Stomach (tissue), 9 donors: ENCODE results near the gene ZBTB46. TPM values are rescaled to one million over a fixed set of nuclear protein-coding genes. Genes with fewer than 3 reads are reported as not detected.

ENCODE experiments used
- DNase-seq, 2 donors: peaks; one replicate each; pipeline versions ENCODE4 v3.0.0 to v3.0.0-alpha.2; 2013 to 2019
- H3K27ac ChIP-seq, 5 donors: fragments of 200-600 bp in 4 of 5; sonication (generic) in 4 of 5; one replicate each; pipeline ENCODE4 v1.5.1; 2013 to 2019; ENCODE audit warnings: mild to moderate bottlenecking in 1 of 5, moderate library complexity in 1 of 5
- H3K27me3 ChIP-seq, 3 donors: fragments of 200-600 bp; sonication (generic); one replicate each; pipeline ENCODE4 v1.5.1; 2017 to 2019; ENCODE audit warnings: mixed run types in 1 of 3
- H3K36me3 ChIP-seq, 4 donors: fragments of 200-600 bp; sonication (generic); 1 replicate in 3 of 4; 2 replicates in 1 of 4; pipeline ENCODE4 v1.5.1; 2016 to 2019
- H3K4me1 ChIP-seq, 4 donors: fragments of 200-600 bp; sonication (generic); one replicate each; pipeline ENCODE4 v1.5.1; 2016 to 2019
- H3K4me3 ChIP-seq, 4 donors: fragments of 200-600 bp; sonication (generic) in 3 of 4; one replicate each; pipeline ENCODE4 v1.5.1; 2016 to 2019; ENCODE audit warnings: mild to moderate bottlenecking in 1 of 4
- H3K9me3 ChIP-seq, 4 donors: fragments of 200-600 bp; sonication (generic); one replicate each; pipeline ENCODE4 v1.5.1; 2016 to 2019
- EP300 ChIP-seq: sonication (generic); formaldehyde crosslinking; IDR thresholded peaks from one replicate; pipeline ENCODE4 v1.6.1; 2017; ENCODE audit warnings: antibody characterized with exemption
- POLR2A ChIP-seq, 4 donors: fragments of 450-650 bp; IDR thresholded peaks; one replicate each; pipeline ENCODE4 v1.6.1; 2016; ENCODE audit warnings: antibody characterized with exemption in 4 of 4, control low read depth in 2 of 4, mild to moderate bottlenecking in 1 of 4, moderate library complexity in 1 of 4
- POLR2AphosphoS5 ChIP-seq, 3 donors: sonication (generic); formaldehyde crosslinking; IDR thresholded peaks; one replicate each; pipeline ENCODE4 v1.6.1; 2016; ENCODE audit warnings: antibody characterized with exemption in 3 of 3
- WGBS, 5 donors: extraction: QIAGEN DNeasy Blood & Tissue Kit in 3 of 5; methylation state at CpG; one replicate each; pipeline versions ENCODE4 v1.1.5 to v1.1.7; 2013 to 2018; 5-methylcytosine and 5-hydroxymethylcytosine counted together
- intact Hi-C: fragments of 100-400 bp; cut with DNase I; formaldehyde crosslinking; loops from one replicate; pipeline ENCODE4 v1.15.1; 2023; ENCODE audit warnings: low total_unique reads
- polyA plus RNA-seq, 3 donors: library from polyadenylated mRNA; stranded (reverse); fragments of 200-250 nt; gene quantifications; one replicate each; pipeline ENCODE4 v1.2.3, GENCODE V29; 2013
- total RNA-seq, 5 donors: library from RNA; depleted of rRNA; stranded (reverse); fragments of >200 nt; gene quantifications; one replicate each; pipeline versions ENCODE4 v1.1.0 to v1.2.3, GENCODE V29; 2014 to 2016
- TF ChIP-seq, protein P1 (sequence below), 7 experiments: fragments of 450-650 bp in 4 of 7; fragments of 200-600 bp in 3 of 7; sonication (generic) in 3 of 7; IDR thresholded peaks; one replicate each; pipeline ENCODE4 v1.5.1; 2016 to 2019; ENCODE audit warnings: antibody characterized with exemption in 7 of 7, control low read depth in 2 of 7, mild to moderate bottlenecking in 1 of 7
- donor health status: healthy with polysubstance abuse.
- donor health status: Bipolar disorder and iron deficiency.
- donor health status: healthy.

ZBTB46 gene
- total and polyA plus RNA-seq, 8 donors, result 0.58 to 13.4 (median 2.5) TPM

DNA sequence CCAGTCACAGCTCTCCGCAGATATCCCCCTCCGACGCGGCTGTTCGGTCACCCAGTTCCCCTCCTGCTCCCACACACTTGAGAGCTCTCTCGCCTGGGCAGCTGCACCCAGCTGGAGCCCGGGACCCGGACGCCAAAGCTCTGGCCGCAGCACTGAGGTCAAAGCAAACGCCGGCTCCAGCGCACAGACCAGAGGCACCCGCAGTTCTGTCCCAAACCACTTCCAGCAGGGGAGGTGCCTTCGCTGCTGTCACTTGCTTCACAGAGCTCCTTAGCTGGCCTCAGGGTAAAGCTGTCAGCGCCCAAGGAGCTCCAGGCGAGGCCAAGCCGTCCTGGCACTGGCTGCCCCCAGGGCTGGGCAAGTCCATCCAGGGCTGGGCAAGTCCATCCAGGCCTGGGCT lies 63.6 kb downstream of the ZBTB46 start:
- H3K27ac ChIP-seq, result no peak overlapping the region
- TF ChIP-seq POLR2A (IDR thresholded peaks at IDR 0.05) (no peak), POLR2AphosphoS5 (IDR thresholded peaks at IDR 0.05) (no peak)
- TF ChIP-seq, protein P1, sequence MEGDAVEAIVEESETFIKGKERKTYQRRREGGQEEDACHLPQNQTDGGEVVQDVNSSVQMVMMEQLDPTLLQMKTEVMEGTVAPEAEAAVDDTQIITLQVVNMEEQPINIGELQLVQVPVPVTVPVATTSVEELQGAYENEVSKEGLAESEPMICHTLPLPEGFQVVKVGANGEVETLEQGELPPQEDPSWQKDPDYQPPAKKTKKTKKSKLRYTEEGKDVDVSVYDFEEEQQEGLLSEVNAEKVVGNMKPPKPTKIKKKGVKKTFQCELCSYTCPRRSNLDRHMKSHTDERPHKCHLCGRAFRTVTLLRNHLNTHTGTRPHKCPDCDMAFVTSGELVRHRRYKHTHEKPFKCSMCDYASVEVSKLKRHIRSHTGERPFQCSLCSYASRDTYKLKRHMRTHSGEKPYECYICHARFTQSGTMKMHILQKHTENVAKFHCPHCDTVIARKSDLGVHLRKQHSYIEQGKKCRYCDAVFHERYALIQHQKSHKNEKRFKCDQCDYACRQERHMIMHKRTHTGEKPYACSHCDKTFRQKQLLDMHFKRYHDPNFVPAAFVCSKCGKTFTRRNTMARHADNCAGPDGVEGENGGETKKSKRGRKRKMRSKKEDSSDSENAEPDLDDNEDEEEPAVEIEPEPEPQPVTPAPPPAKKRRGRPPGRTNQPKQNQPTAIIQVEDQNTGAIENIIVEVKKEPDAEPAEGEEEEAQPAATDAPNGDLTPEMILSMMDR (IDR thresholded peaks at IDR 0.05), result no peak

DNA sequence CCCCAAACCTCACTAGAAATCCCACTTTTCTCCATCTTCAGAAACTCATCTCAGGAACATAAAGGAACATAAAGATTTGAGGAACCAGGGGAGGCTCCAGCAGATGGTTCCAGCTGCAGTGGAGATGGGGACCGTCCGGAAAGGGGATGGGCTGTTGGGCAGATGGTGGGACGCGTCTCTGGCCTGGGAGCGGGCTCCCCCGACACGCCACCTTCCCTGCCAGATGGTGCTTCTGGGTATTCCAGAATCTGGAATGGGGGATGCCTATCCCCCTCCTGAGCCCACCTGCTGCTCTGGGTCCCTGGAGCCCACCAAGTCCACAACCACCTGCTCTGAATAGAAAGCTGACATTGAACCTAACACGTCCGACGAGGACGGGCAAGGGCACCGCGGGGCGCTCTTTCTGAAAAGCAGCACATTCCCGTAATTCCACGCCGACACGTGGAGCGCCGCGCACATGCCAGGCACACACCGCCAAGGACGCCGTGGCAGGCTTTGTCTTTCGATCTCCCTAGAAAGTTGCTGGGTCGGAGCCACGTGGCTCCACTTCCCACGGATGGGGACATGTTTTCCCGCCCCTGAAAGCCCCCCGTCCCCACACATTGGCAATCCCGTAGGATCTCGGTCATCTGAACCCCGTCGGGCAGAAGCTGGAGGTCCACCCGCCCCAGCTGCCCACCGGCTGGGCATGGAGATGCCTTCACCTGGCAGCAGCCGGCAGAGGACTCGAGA lies 64.2 kb downstream of the ZBTB46 start:
- 85 to 94% (median 89%) methylated on average over 33 to 38 of the region's 38 CpGs for WGBS, 5 donors
- no peak overlapping the region for H3K4me3 ChIP-seq
- no peak overlapping the region for H3K27ac ChIP-seq
- no peaks in the 10 kb centered on the region for H3K27me3 ChIP-seq
- intact Hi-C loops, result no loop called here
- H3K9me3 ChIP-seq, result no peaks in the 10 kb centered on the region
- TF ChIP-seq POLR2AphosphoS5 (IDR thresholded peaks at IDR 0.05), result no peak
- no peak for TF ChIP-seq POLR2A (IDR thresholded peaks at IDR 0.05)
- DNase-seq, result no peak
- peaks cover 0 to 37% (median 30%) of the 10 kb centered on the region in 4 donors for H3K36me3 ChIP-seq
- no peaks in the 10 kb centered on the region for H3K4me1 ChIP-seq

More for the DNA sequence above, 63.6 kb downstream of the ZBTB46 start:
- Histone ChIP-seq H3K27me3 (no peaks in the 10 kb centered on the region), H3K9me3 (no peaks in the 10 kb centered on the region), H3K4me3 (no peak overlapping the region), H3K36me3 (peaks cover 0 to 37% (median 30%) of the 10 kb centered on the region in 4 donors), H3K4me1 (no peaks in the 10 kb centered on the region)
- no peak for DNase-seq
- 69 to 77% (median 76%) methylated on average over 15 to 18 of the region's 18 CpGs for WGBS, 5 donors
- intact Hi-C loops, result no loop called here

DNA sequence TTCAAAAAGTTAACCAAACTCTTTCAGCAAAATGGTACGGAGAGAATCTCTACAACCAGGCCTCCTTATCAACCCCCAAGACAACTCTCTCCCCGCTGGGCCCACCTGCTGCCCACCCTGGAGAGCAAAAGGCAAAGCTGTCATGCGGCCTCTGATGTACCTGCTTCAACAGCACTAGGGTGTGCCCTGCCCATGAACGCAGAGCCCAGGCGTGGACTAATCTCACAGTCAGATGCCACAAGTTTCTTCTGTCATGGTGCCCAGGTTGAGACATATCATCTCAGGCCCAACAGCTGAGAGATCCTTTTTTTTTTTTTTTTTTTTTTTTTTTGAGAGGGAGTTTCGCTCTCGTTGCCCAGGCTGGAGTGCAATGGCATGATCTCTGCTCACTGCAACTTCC lies 65.2 kb downstream of the ZBTB46 start:
- 85 to 90% (median 88%) methylated on average over 7 of the region's 7 CpGs for WGBS, 5 donors
- DNase-seq, result no peak
- Histone ChIP-seq H3K27me3 (no peaks in the 10 kb centered on the region), H3K9me3 (no peaks in the 10 kb centered on the region), H3K27ac (no peak overlapping the region), H3K36me3 (peaks cover 0 to 31% (median 24%) of the 10 kb centered on the region in 4 donors), H3K4me3 (no peak overlapping the region), H3K4me1 (no peaks in the 10 kb centered on the region)
- intact Hi-C loops, result no loop called here
- TF ChIP-seq, protein P1 (IDR thresholded peaks at IDR 0.05), result no peak
- TF ChIP-seq POLR2A (IDR thresholded peaks at IDR 0.05), result no peak
- TF ChIP-seq EP300, result no peak
- no peak for TF ChIP-seq POLR2AphosphoS5 (IDR thresholded peaks at IDR 0.05)

DNA sequence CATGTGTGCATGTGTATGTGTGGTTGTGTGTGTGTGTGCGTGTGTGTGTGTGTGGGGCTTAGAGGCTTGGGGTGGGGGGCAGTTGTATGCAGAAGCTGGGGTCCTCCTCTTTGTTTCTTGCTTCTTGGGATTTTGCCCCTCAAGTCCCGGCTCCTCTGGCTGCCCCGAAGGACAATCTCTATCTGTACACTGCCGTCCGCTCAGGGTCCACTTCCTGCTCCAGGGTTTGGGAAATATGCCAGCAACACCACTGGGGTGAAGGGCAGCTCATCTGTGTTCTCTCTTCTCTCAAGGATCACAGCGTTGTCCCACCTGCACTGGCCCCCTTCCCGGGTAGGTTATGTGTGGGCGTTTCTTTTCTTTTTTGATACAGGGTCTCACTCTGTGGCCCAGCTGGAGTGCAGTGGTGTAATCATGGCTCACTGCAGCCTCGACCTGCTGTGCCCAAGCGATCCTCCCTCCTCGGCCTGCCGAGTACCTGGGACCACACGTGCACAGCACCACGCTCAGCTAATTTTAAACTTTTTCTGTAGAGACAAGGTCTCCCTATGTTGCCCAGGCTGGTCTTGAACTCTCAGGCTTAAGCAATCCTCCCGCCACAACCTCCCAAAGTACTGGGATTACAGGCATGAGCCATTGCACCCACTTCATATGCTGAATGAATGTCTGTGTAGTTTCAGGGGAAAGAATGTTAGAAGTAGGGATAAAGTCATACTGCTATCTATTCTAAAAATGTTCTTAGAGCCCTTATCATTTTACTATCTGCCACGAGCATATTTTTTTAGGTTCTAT lies 65.8 kb downstream of the ZBTB46 start:
- 76 to 78% (median 77%) methylated on average over 16 of the region's 16 CpGs for WGBS, 5 donors
- H3K4me3 ChIP-seq, result no peak overlapping the region

More for the DNA sequence above, 65.8 kb downstream of the ZBTB46 start:
- no peaks in the 10 kb centered on the region for H3K9me3 ChIP-seq
- no peaks in the 10 kb centered on the region for H3K4me1 ChIP-seq
- no peaks in the 10 kb centered on the region for H3K27me3 ChIP-seq
- no peak for TF ChIP-seq EP300
- TF ChIP-seq, protein P1 (IDR thresholded peaks at IDR 0.05), result no peak
- TF ChIP-seq POLR2AphosphoS5 (IDR thresholded peaks at IDR 0.05), result no peak
- no peak for TF ChIP-seq POLR2A (IDR thresholded peaks at IDR 0.05)
- no peak overlapping the region for H3K27ac ChIP-seq
- peaks cover 0 to 26% (median 22%) of the 10 kb centered on the region in 4 donors for H3K36me3 ChIP-seq
- DNase-seq, result no peak
- intact Hi-C loops, result no loop called here
